HCT116 (cell line): ENCODE measurements around the gene BRSK1. TPM values are rescaled to one million over a fixed set of nuclear protein-coding genes. Genes with fewer than 3 reads are reported as not detected.

Source experiments
- ATAC-seq: fragments of 200-7000 bp; cut with Tn5 transposase; 2 replicates; pipeline ENCODE4 v1.9.1; 2020; ENCODE audit warnings: mild to moderate bottlenecking, moderate library complexity
- BruUV-seq: library from RNA; stranded (reverse); fragments of 400-500 nt; replicated peaks from 2 replicates; lab custom pipeline; 2021; lab: Mats Ljungman, UMichigan
- CTCF ChIA-PET: fragments of 300-600 bp; sonication (Branson Sonifier 250); formaldehyde crosslinking; loops from one replicate; lab custom pipeline; 2021; ENCODE audit warnings: antibody characterized with exemption; lab: Charles Lee
- POLR2A ChIA-PET: fragments of 300-600, 350-600 bp; sonication (Branson Sonifier 250); formaldehyde crosslinking; loops from one replicate; lab custom pipeline; 2021; ENCODE audit warnings: antibody characterized with exemption; lab: Charles Lee
- RAD21 ChIA-PET, 2 experiments: fragments of 300-600 bp; sonication (Branson Sonifier 250); formaldehyde crosslinking; loops; one replicate each; lab custom pipeline; 2023; ENCODE audit warnings: low total read pairs in 2 of 2; ENCODE audit not compliant: uncharacterized antibody in 2 of 2, unreplicated experiment in 2 of 2, low non-redundant PET in 1 of 2; lab: Charles Lee
- DNase-seq: peaks from one replicate; pipeline ENCODE4 v3.0.0-alpha.2; 2010; ENCODE audit warnings: low read depth, low spot score
- H2AFZ ChIP-seq: fragments of 200-600 bp; shearing (Covaris generic), sonication (generic); 2 replicates; pipeline ENCODE4 v1.6.1; 2017; ENCODE audit warnings: low read depth, mixed run types, mixed read lengths, antibody characterized with exemption, low read length; ENCODE audit not compliant: poor library complexity, severe bottlenecking
- H3K27ac ChIP-seq: 2 replicates; pipeline ENCODE4 v1.5.1; 2012; ENCODE audit warnings: low read depth, low read length
- H3K27me3 ChIP-seq: fragments of 200-600 bp; sonication (generic); 2 replicates; pipeline ENCODE4 v1.6.1; 2016; ENCODE audit warnings: mixed run types, low read length, mixed read lengths; ENCODE audit not compliant: insufficient read depth
- H3K36me3 ChIP-seq, 2 experiments: fragments of 200-500 bp in 1 of 2; fragments of 200-600 bp in 1 of 2; sonication (Bioruptor generic) in 1 of 2; sonication (generic) in 1 of 2; 2 replicates each; pipeline versions ENCODE4 v1.5.1 to v1.6.1; 2014 to 2016; ENCODE audit warnings: low read length in 2 of 2, inconsistent platforms in 1 of 2, mixed read lengths in 1 of 2, mixed run types in 1 of 2; ENCODE audit not compliant: insufficient read depth in 2 of 2, control insufficient read depth in 1 of 2
- H3K4me1 ChIP-seq, 2 experiments: fragments of 200-600 bp in 1 of 2; sonication (generic) in 1 of 2; 2 replicates each; pipeline versions ENCODE4 v1.5.1 to v1.6.1; 2012 to 2017; ENCODE audit warnings: low read length in 2 of 2, inconsistent platforms in 1 of 2, mild to moderate bottlenecking in 1 of 2, mixed read lengths in 1 of 2, mixed run types in 1 of 2, moderate library complexity in 1 of 2; ENCODE audit not compliant: insufficient read depth in 2 of 2, control insufficient read depth in 1 of 2
- H3K4me2 ChIP-seq: fragments of 200-600 bp; sonication (generic); 2 replicates; pipeline ENCODE4 v1.6.1; 2017; ENCODE audit warnings: mixed run types, low read length, mixed read lengths
- H3K4me3 ChIP-seq, 2 experiments: fragments of 200-600 bp in 1 of 2; sonication (generic) in 1 of 2; replicated peaks in 1 of 2; 2 replicates each; pipeline ENCODE4 v1.5.1; 2011 to 2016; ENCODE audit warnings: low read length in 2 of 2, control low read depth in 1 of 2, low read depth in 1 of 2, mild to moderate bottlenecking in 1 of 2, mixed read lengths in 1 of 2, mixed run types in 1 of 2
- H3K79me2 ChIP-seq: fragments of 200-600 bp; sonication (generic); 2 replicates; pipeline ENCODE4 v1.6.1; 2017; ENCODE audit warnings: mild to moderate bottlenecking, mixed run types, low read length, moderate library complexity, mixed read lengths; ENCODE audit not compliant: insufficient read depth
- H3K9ac ChIP-seq: fragments of 200-600 bp; sonication (generic); 2 replicates; pipeline ENCODE4 v1.6.1; 2016; ENCODE audit warnings: low read length, mixed read lengths
- H3K9me2 ChIP-seq: fragments of 200-600 bp; sonication (generic), shearing (Covaris generic); 2 replicates; pipeline ENCODE4 v1.6.1; 2017; ENCODE audit warnings: mixed run types, mild to moderate bottlenecking, moderate library complexity; ENCODE audit not compliant: insufficient read depth
- H3K9me3 ChIP-seq, 2 experiments: fragments of 200-500 bp in 1 of 2; fragments of 200-600 bp in 1 of 2; sonication (Bioruptor generic) in 1 of 2; sonication (generic) in 1 of 2; 2 replicates each; pipeline ENCODE4 v1.6.1; 2014 to 2017; ENCODE audit warnings: low read length in 2 of 2, mixed read lengths in 2 of 2, inconsistent platforms in 1 of 2, low read depth in 1 of 2, mild to moderate bottlenecking in 1 of 2, mixed run types in 1 of 2, moderate library complexity in 1 of 2; ENCODE audit not compliant: control insufficient read depth in 1 of 2, insufficient read depth in 1 of 2
- H4K20me1 ChIP-seq: fragments of 200-600 bp; sonication (generic), shearing (Covaris generic); 2 replicates; pipeline ENCODE4 v1.6.1; 2017; ENCODE audit warnings: mixed run types, mild to moderate bottlenecking, moderate library complexity; ENCODE audit not compliant: insufficient read depth
- POLR2AphosphoS5 ChIP-seq: IDR thresholded peaks from 2 replicates; pipeline ENCODE4 v1.6.1; 2011; ENCODE audit warnings: mild to moderate bottlenecking, low read depth, low read length, moderate library complexity
- REST ChIP-seq: IDR thresholded peaks from 2 replicates; pipeline ENCODE4 v1.6.1; 2012; ENCODE audit warnings: low read depth
- SIN3A ChIP-seq: IDR thresholded peaks from 2 replicates; pipeline ENCODE4 v1.6.1; 2012; ENCODE audit warnings: low read depth
- SP1 ChIP-seq: IDR thresholded peaks from 2 replicates; pipeline ENCODE4 v1.6.1; 2012; ENCODE audit warnings: low read depth
- ZFX ChIP-seq: fragments of 450-650 bp; IDR thresholded peaks from 2 replicates; pipeline ENCODE4 v1.6.1; 2017
- intact Hi-C: fragments of 100-400 bp; cut with micrococcal nuclease; formaldehyde crosslinking; loops from 2 replicates; pipeline ENCODE4 v1.10.0; 2022
- total RNA-seq: library from RNA; stranded (reverse); gene quantifications from one replicate; pipeline ENCODE4 v1.2.1, GENCODE V29; 2021; ENCODE audit not compliant: unreplicated experiment
- TF ChIP-seq, protein P1 (sequence below): IDR thresholded peaks from 2 replicates; pipeline ENCODE4 v1.6.1; 2012

Gene BRSK1
- total RNA-seq, 1 experiment from 2014 or later: 33.3 TPM

DNA sequence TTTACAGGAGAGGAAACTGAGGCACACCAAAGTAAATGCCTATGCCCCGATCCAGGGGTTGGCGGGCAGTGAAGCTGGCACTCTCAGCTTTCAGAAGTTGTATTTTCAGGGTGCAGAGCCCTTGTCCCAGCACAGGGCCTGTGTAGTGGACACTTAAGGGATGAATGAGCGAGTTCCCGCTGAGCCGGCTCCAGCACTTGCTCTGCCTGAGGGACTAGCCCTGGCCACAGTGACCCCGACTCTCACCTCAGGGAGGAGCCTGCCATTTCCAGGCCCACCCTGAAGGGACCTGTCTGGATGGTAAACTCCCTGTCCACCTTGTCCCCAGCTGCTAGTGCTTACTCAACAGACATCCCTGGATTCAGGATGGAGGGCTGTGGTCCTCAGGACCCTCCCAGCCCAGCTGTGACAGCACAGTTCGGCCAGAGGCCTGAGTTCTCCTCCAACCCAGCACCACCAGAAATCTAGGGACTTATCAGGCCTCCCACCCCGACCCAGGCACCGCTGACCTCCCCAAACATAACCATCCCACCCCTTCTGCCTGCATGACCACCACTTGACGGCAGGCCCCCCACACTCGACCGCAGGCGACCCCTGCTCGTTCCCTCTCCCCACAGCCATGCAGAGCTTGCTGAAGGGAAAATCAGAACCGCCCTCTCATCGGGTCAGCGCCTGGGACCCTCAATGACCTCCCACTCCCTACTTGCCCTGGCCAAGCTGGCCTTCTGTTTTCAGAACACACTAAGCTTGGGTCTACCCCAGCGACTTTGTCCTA lies 33.3 kb upstream of the BRSK1 start:
- H3K4me2 ChIP-seq: no peak overlapping the region
- H3K36me3 ChIP-seq: peaks cover 1 to 10% of the 10 kb centered on the region in 2 experiments; a peak in 3 of 4 replicates
- DNase-seq (no peak), ATAC-seq (no peak)
- H2AFZ ChIP-seq: no peak overlapping the region
- ChIA-PET RAD21 (no interaction called here), POLR2A (no interaction called here), CTCF (no interaction called here)
- no peaks in the 10 kb centered on the region for H3K9me2 ChIP-seq
- peaks cover 95% of the 10 kb centered on the region for H3K79me2 ChIP-seq
- BruUV-seq: no TSS peak
- H3K4me1 ChIP-seq: peaks cover 0 to 1% of the 10 kb centered on the region in 2 experiments; a peak in 1 of 4 replicates
- H4K20me1 ChIP-seq: no peaks in the 10 kb centered on the region
- H3K9ac ChIP-seq: no peak overlapping the region
- H3K9me3 ChIP-seq: no peaks in the 10 kb centered on the region
- no peak overlapping the region for H3K27ac ChIP-seq
- no peak for TF ChIP-seq ZFX
- no peak for TF ChIP-seq REST
- TF ChIP-seq SIN3A: no peak
- TF ChIP-seq, protein P1, sequence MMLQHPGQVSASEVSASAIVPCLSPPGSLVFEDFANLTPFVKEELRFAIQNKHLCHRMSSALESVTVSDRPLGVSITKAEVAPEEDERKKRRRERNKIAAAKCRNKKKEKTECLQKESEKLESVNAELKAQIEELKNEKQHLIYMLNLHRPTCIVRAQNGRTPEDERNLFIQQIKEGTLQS: no peak
- no peak for TF ChIP-seq POLR2AphosphoS5
- no peak for TF ChIP-seq SP1
- intact Hi-C loops: no loop called here
- H3K27me3 ChIP-seq: no peaks in the 10 kb centered on the region
- no peak overlapping the region for H3K4me3 ChIP-seq
